Measurements from ENCODE around the gene MAST4. TPM values are rescaled to one million over a fixed set of nuclear protein-coding genes. Genes with fewer than 3 reads are reported as not detected.

MAST4 gene
- total RNA-seq, 5 donors from 2014 or later (not counting 1 experiment from before 2014, with no cell fraction given), result 26.1 to 35.5 (median 32.0) TPM

- Mint-ChIP-seq H3K4me1 (no peaks in the 10 kb centered on the region), H3K9me3 (no peaks in the 10 kb centered on the region), H3K27me3 (peaks cover 0 to 9% of the 10 kb centered on the region in 2 donors), H3K27ac (no peak overlapping the region), H3K4me3 (no peak overlapping the region), H3K36me3 (no peaks in the 10 kb centered on the region)
- ChIA-PET CTCF (no interaction called here), POLR2A (no interaction called here)
- H3K9me3 ChIP-seq, result no peaks in the 10 kb centered on the region
- WGBS (ENCODE audit: insufficient coverage), result 88% methylated on average over 5 of the region's 8 CpGs
- no peaks in the 10 kb centered on the region for H3K4me1 ChIP-seq (ENCODE audit: control insufficient read depth in 1 of 2, extremely low read depth in 1 of 2, insufficient read depth in 2 of 2, low read length in 2 of 2)
- H3K27me3 ChIP-seq (replicated peaks in 1 of 2; ENCODE audit: control insufficient read depth in 2 of 2, extremely low read depth in 1 of 2, insufficient read depth in 2 of 2, low read length in 1 of 2), result no peaks in the 10 kb centered on the region
- no peaks in the 10 kb centered on the region for H3K36me3 ChIP-seq (ENCODE audit: control insufficient read depth in 2 of 2, extremely low read depth in 1 of 2, insufficient read depth in 1 of 2, low read length in 1 of 2)
- H3K27ac ChIP-seq (ENCODE audit: low read length), result no peak overlapping the region
- H3K4me3 ChIP-seq (ENCODE audit: control insufficient read depth in 1 of 2, extremely low read depth in 1 of 2, low read length in 1 of 2), result no peak overlapping the region
- DNase-seq (no peak), ATAC-seq (replicated peaks in 1 of 4) (no peak)
Measured at GRCh38 chr5:66769839-66770617, 173.8 kb downstream of the MAST4 start.

GRCh38 chr5:66777868-66778267 lies 181.7 kb downstream of the MAST4 start:
- Mint-ChIP-seq H3K27me3 (peaks cover 3 to 4% of the 10 kb centered on the region in 2 donors), H3K27ac (no peak overlapping the region), H3K9me3 (no peaks in the 10 kb centered on the region), H3K4me3 (no peak overlapping the region), H3K4me1 (no peaks in the 10 kb centered on the region), H3K36me3 (no peaks in the 10 kb centered on the region)
- CTCF ChIA-PET, result no interaction called here
- no CpG with 5 or more reads among the region's 3 CpGs for WGBS (ENCODE audit: insufficient coverage)
- POLR2A ChIA-PET, result no interaction called here
- Histone ChIP-seq H3K27me3 (replicated peaks in 1 of 2; ENCODE audit: control insufficient read depth in 2 of 2, extremely low read depth in 1 of 2, insufficient read depth in 2 of 2, low read length in 1 of 2) (no peaks in the 10 kb centered on the region), H3K4me3 (ENCODE audit: control insufficient read depth in 1 of 2, extremely low read depth in 1 of 2, low read length in 1 of 2) (no peak overlapping the region), H3K27ac (ENCODE audit: low read length) (no peak overlapping the region), H3K4me1 (ENCODE audit: control insufficient read depth in 1 of 2, extremely low read depth in 1 of 2, insufficient read depth in 2 of 2, low read length in 2 of 2) (no peaks in the 10 kb centered on the region), H3K9me3 (no peaks in the 10 kb centered on the region), H3K36me3 (ENCODE audit: control insufficient read depth in 2 of 2, extremely low read depth in 1 of 2, insufficient read depth in 1 of 2, low read length in 1 of 2) (no peaks in the 10 kb centered on the region)
- ATAC-seq (replicated peaks in 1 of 4) (no peak), DNase-seq (no peak)

- peaks cover 4 to 5% of the 10 kb centered on the region in 2 donors for H3K27me3 Mint-ChIP-seq
- ATAC-seq (replicated peaks in 1 of 4), result no peak
- WGBS (ENCODE audit: insufficient coverage), result 94% methylated on average over 2 of the region's 4 CpGs
Measured at GRCh38 chr5:66779528-66779927, 183.3 kb downstream of the MAST4 start.

GRCh38 chr5:66788556-66788955 lies 192.4 kb downstream of the MAST4 start:
- Histone ChIP-seq H3K9me3 (no peaks in the 10 kb centered on the region), H3K4me1 (ENCODE audit: control insufficient read depth in 1 of 2, extremely low read depth in 1 of 2, insufficient read depth in 2 of 2, low read length in 2 of 2) (no peaks in the 10 kb centered on the region), H3K27me3 (replicated peaks in 1 of 2; ENCODE audit: control insufficient read depth in 2 of 2, extremely low read depth in 1 of 2, insufficient read depth in 2 of 2, low read length in 1 of 2) (no peaks in the 10 kb centered on the region), H3K4me3 (ENCODE audit: control insufficient read depth in 1 of 2, extremely low read depth in 1 of 2, low read length in 1 of 2) (no peak overlapping the region), H3K36me3 (ENCODE audit: control insufficient read depth in 2 of 2, extremely low read depth in 1 of 2, insufficient read depth in 1 of 2, low read length in 1 of 2) (no peaks in the 10 kb centered on the region), H3K27ac (ENCODE audit: low read length) (no peak overlapping the region)
- H3K4me1 Mint-ChIP-seq, result no peaks in the 10 kb centered on the region
- DNase-seq (no peak), ATAC-seq (replicated peaks in 1 of 4) (no peak)
- no peaks in the 10 kb centered on the region for H3K36me3 Mint-ChIP-seq
- H3K27ac Mint-ChIP-seq, result no peak overlapping the region
- ChIA-PET POLR2A (no interaction called here), CTCF (no interaction called here)
- H3K27me3 Mint-ChIP-seq, result peaks cover 2 to 3% of the 10 kb centered on the region in 2 donors
- 100% methylated on average over 4 of the region's 17 CpGs for WGBS (ENCODE audit: insufficient coverage)
- H3K4me3 Mint-ChIP-seq, result no peak overlapping the region
- H3K9me3 Mint-ChIP-seq, result no peaks in the 10 kb centered on the region

More at GRCh38 chr5:66779528-66779927, 183.3 kb downstream of the MAST4 start:
- Histone ChIP-seq H3K4me1 (ENCODE audit: control insufficient read depth in 1 of 2, extremely low read depth in 1 of 2, insufficient read depth in 2 of 2, low read length in 2 of 2) (no peaks in the 10 kb centered on the region), H3K36me3 (ENCODE audit: control insufficient read depth in 2 of 2, extremely low read depth in 1 of 2, insufficient read depth in 1 of 2, low read length in 1 of 2) (no peaks in the 10 kb centered on the region), H3K4me3 (ENCODE audit: control insufficient read depth in 1 of 2, extremely low read depth in 1 of 2, low read length in 1 of 2) (no peak overlapping the region), H3K27me3 (replicated peaks in 1 of 2; ENCODE audit: control insufficient read depth in 2 of 2, extremely low read depth in 1 of 2, insufficient read depth in 2 of 2, low read length in 1 of 2) (no peaks in the 10 kb centered on the region), H3K27ac (ENCODE audit: low read length) (no peak overlapping the region), H3K9me3 (no peaks in the 10 kb centered on the region)
- no peaks in the 10 kb centered on the region for H3K9me3 Mint-ChIP-seq
- H3K4me3 Mint-ChIP-seq, result no peak overlapping the region
- no peaks in the 10 kb centered on the region for H3K4me1 Mint-ChIP-seq
- H3K36me3 Mint-ChIP-seq, result no peaks in the 10 kb centered on the region
- no peak overlapping the region for H3K27ac Mint-ChIP-seq
- ChIA-PET CTCF (no interaction called here), POLR2A (no interaction called here)
- DNase-seq, result no peak

- no peak for DNase-seq
- no peaks in the 10 kb centered on the region for H3K4me1 ChIP-seq (ENCODE audit: control insufficient read depth in 1 of 2, extremely low read depth in 1 of 2, insufficient read depth in 2 of 2, low read length in 2 of 2)
- Mint-ChIP-seq H3K27me3 (peaks cover 0 to 10% of the 10 kb centered on the region in 2 donors), H3K4me3 (no peak overlapping the region), H3K36me3 (no peaks in the 10 kb centered on the region), H3K9me3 (no peaks in the 10 kb centered on the region), H3K27ac (no peak overlapping the region), H3K4me1 (no peaks in the 10 kb centered on the region)
- ATAC-seq (replicated peaks in 1 of 4), result no peak
- H3K27me3 ChIP-seq (replicated peaks in 1 of 2; ENCODE audit: control insufficient read depth in 2 of 2, extremely low read depth in 1 of 2, insufficient read depth in 2 of 2, low read length in 1 of 2), result no peaks in the 10 kb centered on the region
- H3K4me3 ChIP-seq (ENCODE audit: control insufficient read depth in 1 of 2, extremely low read depth in 1 of 2, low read length in 1 of 2), result no peak overlapping the region
- ChIA-PET POLR2A (no interaction called here), CTCF (no interaction called here)
- WGBS (ENCODE audit: insufficient coverage), result 82% methylated on average over 2 of the region's 3 CpGs
- H3K36me3 ChIP-seq (ENCODE audit: control insufficient read depth in 2 of 2, extremely low read depth in 1 of 2, insufficient read depth in 1 of 2, low read length in 1 of 2), result no peaks in the 10 kb centered on the region
- no peak overlapping the region for H3K27ac ChIP-seq (ENCODE audit: low read length)
- H3K9me3 ChIP-seq, result no peaks in the 10 kb centered on the region
Measured at GRCh38 chr5:66789434-66789833, 193.2 kb downstream of the MAST4 start.

GRCh38 chr5:66793049-66793448 lies 196.9 kb downstream of the MAST4 start:
- Mint-ChIP-seq H3K9me3 (no peaks in the 10 kb centered on the region), H3K27me3 (peaks cover 0 to 15% of the 10 kb centered on the region in 2 donors), H3K4me1 (no peaks in the 10 kb centered on the region), H3K4me3 (no peak overlapping the region), H3K36me3 (no peaks in the 10 kb centered on the region), H3K27ac (no peak overlapping the region)
- H3K27me3 ChIP-seq (replicated peaks in 1 of 2; ENCODE audit: control insufficient read depth in 2 of 2, extremely low read depth in 1 of 2, insufficient read depth in 2 of 2, low read length in 1 of 2), result no peaks in the 10 kb centered on the region
- no peak for DNase-seq
- no CpG with 5 or more reads among the region's 2 CpGs for WGBS (ENCODE audit: insufficient coverage)
- H3K4me1 ChIP-seq (ENCODE audit: control insufficient read depth in 1 of 2, extremely low read depth in 1 of 2, insufficient read depth in 2 of 2, low read length in 2 of 2), result no peaks in the 10 kb centered on the region
- H3K27ac ChIP-seq (ENCODE audit: low read length), result no peak overlapping the region
- no peak overlapping the region for H3K4me3 ChIP-seq (ENCODE audit: control insufficient read depth in 1 of 2, extremely low read depth in 1 of 2, low read length in 1 of 2)
- ChIA-PET POLR2A (interaction anchor here in 1 of 2 donors (0.5 kb wide), 1 partner anchor 27 kb away, joined by 4 read pairs; no protein-coding TSS in a partner anchor), CTCF (no interaction called here)
- no peaks in the 10 kb centered on the region for H3K36me3 ChIP-seq (ENCODE audit: control insufficient read depth in 2 of 2, extremely low read depth in 1 of 2, insufficient read depth in 1 of 2, low read length in 1 of 2)
- H3K9me3 ChIP-seq, result no peaks in the 10 kb centered on the region
- no peak for ATAC-seq (replicated peaks in 1 of 4)
